Activated CD4-positive, alpha-beta T cell treated with anti-CD3 and anti-CD28 coated beads for 1 hour (primary cell): ENCODE measurements around the gene AGAP4.
"Not testable (repeated sequence)": the region's sequence is repeated elsewhere in the genome, so short reads cannot be mapped to it uniquely, and the experiment has no call there.

Experiments
- DNase-seq: peaks from one replicate; pipeline ENCODE4 v3.0.0-alpha.2; 2020

AGAP4 gene

DNA sequence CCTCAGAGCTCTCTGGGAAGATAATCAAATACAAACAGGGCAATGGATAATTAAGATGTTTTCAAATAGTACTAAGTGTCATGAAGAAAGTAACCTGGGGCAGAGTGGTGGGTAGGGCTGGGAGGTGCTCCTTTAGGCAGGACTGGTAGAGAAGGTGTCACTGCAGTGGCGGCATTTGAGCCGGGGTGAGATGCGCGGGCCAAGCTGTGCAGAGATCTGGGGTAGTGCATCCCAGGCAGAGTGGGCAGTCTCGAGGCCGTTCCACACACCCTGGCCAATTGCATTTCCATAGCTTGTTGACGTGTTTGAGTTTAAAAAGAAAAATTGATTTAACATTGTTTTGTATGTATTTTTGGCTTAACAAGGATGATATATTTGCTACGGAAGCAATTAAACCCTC, 57.3 kb downstream of the AGAP4 start:
- DNase-seq: not testable (repeated sequence)

- DNase-seq: not testable (repeated sequence)
These were observed 60.0 kb downstream of the AGAP4 start for GRCh38 chr10:45787212-45787741.

- DNase-seq: not testable (repeated sequence)
These were observed 61.1 kb downstream of the AGAP4 start for GRCh38 chr10:45786217-45786616.
